ENCODE results near the gene TEPSIN.

TEPSIN gene

GRCh38 chr17:81197831-81198490, 40.9 kb downstream of the TEPSIN start:
- no peak for DNase-seq (ENCODE audit: low read depth in 3 of 3)

- no peak for DNase-seq (ENCODE audit: low read depth in 3 of 3)
Measured at GRCh38 chr17:81197409-81197795, 41.5 kb downstream of the TEPSIN start.

- DNase-seq (ENCODE audit: low read depth in 3 of 3), result no peak
Measured at GRCh38 chr17:81196505-81197408, 42.1 kb downstream of the TEPSIN start.

GRCh38 chr17:81195941-81196495, 42.8 kb downstream of the TEPSIN start:
- DNase-seq (ENCODE audit: low read depth in 3 of 3), result no peak

GRCh38 chr17:81194941-81195901, 43.6 kb downstream of the TEPSIN start:
- no peak for DNase-seq (ENCODE audit: low read depth in 3 of 3)

GRCh38 chr17:81194225-81194760, 44.6 kb downstream of the TEPSIN start:
- DNase-seq (ENCODE audit: low read depth in 3 of 3), result no peak

GRCh38 chr17:81193470-81194224, 45.2 kb downstream of the TEPSIN start:
- DNase-seq (ENCODE audit: low read depth in 3 of 3), result no peak

GRCh38 chr17:81193051-81193410, 45.8 kb downstream of the TEPSIN start:
- DNase-seq (ENCODE audit: low read depth in 3 of 3), result no peak

GRCh38 chr17:81192386-81193050, 46.3 kb downstream of the TEPSIN start:
- no peak for DNase-seq (ENCODE audit: low read depth in 3 of 3)

GRCh38 chr17:81191646-81192045, 47.2 kb downstream of the TEPSIN start:
- no peak for DNase-seq (ENCODE audit: low read depth in 3 of 3)

- no peak for DNase-seq (ENCODE audit: low read depth in 3 of 3)
Measured at GRCh38 chr17:81191116-81191515, 47.7 kb downstream of the TEPSIN start.

GRCh38 chr17:81190591-81190990, 48.3 kb downstream of the TEPSIN start:
- DNase-seq (ENCODE audit: low read depth in 3 of 3), result no peak

- DNase-seq (ENCODE audit: low read depth in 3 of 3), result no peak
Measured at GRCh38 chr17:81189670-81190530, 49.0 kb downstream of the TEPSIN start.

- no peak for DNase-seq (ENCODE audit: low read depth in 3 of 3)
Measured at GRCh38 chr17:81189016-81189415, 49.8 kb downstream of the TEPSIN start.

GRCh38 chr17:81188491-81188840, 50.4 kb downstream of the TEPSIN start:
- DNase-seq (ENCODE audit: low read depth in 3 of 3), result no peak

- no peak for DNase-seq (ENCODE audit: low read depth in 3 of 3)
Measured at GRCh38 chr17:81187586-81188490, 51.0 kb downstream of the TEPSIN start.

- DNase-seq (ENCODE audit: low read depth in 3 of 3), result no peak
Measured at GRCh38 chr17:81187120-81187519, 51.7 kb downstream of the TEPSIN start.

GRCh38 chr17:81186203-81186602, 52.7 kb downstream of the TEPSIN start:
- DNase-seq (ENCODE audit: low read depth in 3 of 3), result no peak

Data from stimulated activated CD4-positive, alpha-beta T cell treated with anti-CD3 and anti-CD28 coated beads, TNF-alpha, amount 100 ng/mL, for 24 hours (primary cell).